Tibial nerve (tissue), 4 donors: ENCODE measurements around the gene BMPR1A. TPM values are rescaled to one million over a fixed set of nuclear protein-coding genes. Genes with fewer than 3 reads are reported as not detected.

Experiments used
- DNase-seq, 2 donors: peaks; one replicate each; pipeline ENCODE4 v3.0.0-alpha.2; 2019; ENCODE audit warnings: low spot score in 2 of 2
- H3K27ac ChIP-seq, 4 donors: fragments of 200-600 bp; sonication (generic) in 3 of 4; one replicate each; pipeline ENCODE4 v1.5.1; 2017 to 2019; ENCODE audit warnings: mild to moderate bottlenecking in 1 of 4
- H3K27me3 ChIP-seq, 2 donors: fragments of 200-600 bp; sonication (generic) in 1 of 2; one replicate each; pipeline versions ENCODE4 v1.5.1 to v1.6.0; 2017 to 2019
- H3K36me3 ChIP-seq, 3 donors: fragments of 200-600 bp; sonication (generic); one replicate each; pipeline ENCODE4 v1.5.1; 2018 to 2019
- H3K4me1 ChIP-seq, 4 donors: fragments of 200-600 bp; sonication (generic) in 3 of 4; one replicate each; pipeline ENCODE4 v1.5.1; 2017 to 2019
- H3K4me3 ChIP-seq, 4 donors: fragments of 200-600 bp; sonication (generic) in 3 of 4; one replicate each; pipeline ENCODE4 v1.5.1; 2017 to 2019; ENCODE audit warnings: mild to moderate bottlenecking in 1 of 4, moderate library complexity in 1 of 4
- H3K9me3 ChIP-seq, 4 donors: fragments of 200-600 bp; sonication (generic) in 3 of 4; one replicate each; pipeline ENCODE4 v1.5.1; 2017 to 2019
- CTCF ChIP-seq, 5 experiments: fragments of 200-600 bp in 3 of 5; fragments of 450-650 bp in 2 of 5; sonication (generic) in 3 of 5; IDR thresholded peaks; one replicate each; pipeline ENCODE4 v1.5.1; 2016 to 2019; ENCODE audit warnings: antibody characterized with exemption in 5 of 5, mild to moderate bottlenecking in 3 of 5, moderate library complexity in 2 of 5
- EP300 ChIP-seq, 2 donors: sonication (generic); formaldehyde crosslinking; IDR thresholded peaks; one replicate each; pipeline ENCODE4 v1.6.1; 2017; ENCODE audit warnings: antibody characterized with exemption in 2 of 2, mild to moderate bottlenecking in 1 of 2
- POLR2A ChIP-seq, 2 donors: fragments of 450-650 bp; IDR thresholded peaks; one replicate each; pipeline ENCODE4 v1.6.1; 2017; ENCODE audit warnings: antibody characterized with exemption in 2 of 2, mild to moderate bottlenecking in 2 of 2, moderate library complexity in 2 of 2
- WGBS, 2 donors: methylation state at CpG; one replicate each; pipeline ENCODE4 v1.1.5; 2018; 5-methylcytosine and 5-hydroxymethylcytosine counted together
- total RNA-seq, 4 donors: library from RNA; depleted of rRNA; stranded (reverse); fragments of >200 nt; gene quantifications; one replicate each; pipeline ENCODE4 v1.1.0, GENCODE V29; 2016

BMPR1A gene
- total RNA-seq, 4 donors from 2014 or later, result 35.7 to 51.3 (median 42.8) TPM

- WGBS, 2 donors, result 21 to 38% methylated on average over 1 of the region's 1 CpG
- DNase-seq, result no peak
- TF ChIP-seq EP300 (IDR thresholded peaks at IDR 0.05), result no peak
- TF ChIP-seq CTCF (IDR thresholded peaks at IDR 0.05), result no peak
- no peak for TF ChIP-seq POLR2A (IDR thresholded peaks at IDR 0.05)
- H3K36me3 ChIP-seq, result peaks cover 0 to 10% (median 0%) of the 10 kb centered on the region in 3 donors
- peaks cover 0 to 66% (median 10%) of the 10 kb centered on the region in 4 donors for H3K4me1 ChIP-seq
- no peaks in the 10 kb centered on the region for H3K9me3 ChIP-seq
- no peaks in the 10 kb centered on the region for H3K27me3 ChIP-seq
- no peak overlapping the region for H3K4me3 ChIP-seq
- H3K27ac ChIP-seq, result peak overlapping the region in 1 of 4 donors; percentile 20
Measured at GRCh38 chr10:86798611-86799010, 42.2 kb downstream of the BMPR1A start.

GRCh38 chr10:86799188-86799845 is 42.9 kb downstream of the BMPR1A start:
- H3K9me3 ChIP-seq, result no peaks in the 10 kb centered on the region
- no peak for TF ChIP-seq POLR2A (IDR thresholded peaks at IDR 0.05)
- no peak for TF ChIP-seq CTCF (IDR thresholded peaks at IDR 0.05)
- no peak for TF ChIP-seq EP300 (IDR thresholded peaks at IDR 0.05)
- H3K4me1 ChIP-seq, result peaks cover 0 to 66% (median 10%) of the 10 kb centered on the region in 4 donors
- no peak overlapping the region for H3K4me3 ChIP-seq
- H3K36me3 ChIP-seq, result peaks cover 0 to 7% (median 0%) of the 10 kb centered on the region in 3 donors
- H3K27ac ChIP-seq, result no peak overlapping the region
- H3K27me3 ChIP-seq, result no peaks in the 10 kb centered on the region
- 64 to 75% methylated on average over 8 of the region's 8 CpGs for WGBS, 2 donors
- no peak for DNase-seq

- Histone ChIP-seq H3K27ac (no peak overlapping the region), H3K36me3 (peaks cover 0 to 7% (median 0%) of the 10 kb centered on the region in 3 donors), H3K4me1 (peaks cover 0 to 44% (median 6%) of the 10 kb centered on the region in 4 donors), H3K4me3 (no peak overlapping the region), H3K9me3 (no peaks in the 10 kb centered on the region), H3K27me3 (no peaks in the 10 kb centered on the region)
- TF ChIP-seq POLR2A (IDR thresholded peaks at IDR 0.05) (no peak), CTCF (IDR thresholded peaks at IDR 0.05) (no peak), EP300 (IDR thresholded peaks at IDR 0.05) (no peak)
- WGBS, 2 donors, result 87 to 88% methylated on average over 5 of the region's 5 CpGs
- DNase-seq, result no peak
Measured at GRCh38 chr10:86801995-86802394, 45.6 kb downstream of the BMPR1A start.

GRCh38 chr10:86802473-86803108 is 46.2 kb downstream of the BMPR1A start:
- TF ChIP-seq CTCF (IDR thresholded peaks at IDR 0.05), result no peak
- TF ChIP-seq POLR2A (IDR thresholded peaks at IDR 0.05), result no peak
- TF ChIP-seq EP300 (IDR thresholded peaks at IDR 0.05), result no peak
- peaks cover 0 to 38% (median 5%) of the 10 kb centered on the region in 4 donors for H3K4me1 ChIP-seq
- H3K9me3 ChIP-seq, result no peaks in the 10 kb centered on the region
- WGBS, 2 donors, result 78 to 81% methylated on average over 6 of the region's 6 CpGs
- no peak overlapping the region for H3K27ac ChIP-seq
- no peak overlapping the region for H3K4me3 ChIP-seq
- no peak for DNase-seq
- no peaks in the 10 kb centered on the region for H3K27me3 ChIP-seq
- peaks cover 0 to 7% (median 0%) of the 10 kb centered on the region in 3 donors for H3K36me3 ChIP-seq

- TF ChIP-seq CTCF (IDR thresholded peaks at IDR 0.05), result no peak
- TF ChIP-seq POLR2A (IDR thresholded peaks at IDR 0.05), result no peak
- no peak for TF ChIP-seq EP300 (IDR thresholded peaks at IDR 0.05)
- DNase-seq, result no peak
- 52 to 57% methylated on average over 2 of the region's 2 CpGs for WGBS, 2 donors
Measured at GRCh38 chr10:86803156-86803555, 46.7 kb downstream of the BMPR1A start.

More at GRCh38 chr10:86803156-86803555, 46.7 kb downstream of the BMPR1A start:
- Histone ChIP-seq H3K27me3 (no peaks in the 10 kb centered on the region), H3K36me3 (peaks cover 0 to 7% (median 0%) of the 10 kb centered on the region in 3 donors), H3K9me3 (no peaks in the 10 kb centered on the region), H3K4me1 (peaks cover 0 to 32% (median 4%) of the 10 kb centered on the region in 4 donors), H3K27ac (no peak overlapping the region), H3K4me3 (no peak overlapping the region)
